ENCODE measurements around the gene P2RY6. TPM values are rescaled to one million over a fixed set of nuclear protein-coding genes. Genes with fewer than 3 reads are reported as not detected.
A peak's percentile ranks its signal among the peaks of the same experiment; 100 is the strongest.

The P2RY6 gene
- total RNA-seq, 1 donor from 2014 or later, result not detected

DNA sequence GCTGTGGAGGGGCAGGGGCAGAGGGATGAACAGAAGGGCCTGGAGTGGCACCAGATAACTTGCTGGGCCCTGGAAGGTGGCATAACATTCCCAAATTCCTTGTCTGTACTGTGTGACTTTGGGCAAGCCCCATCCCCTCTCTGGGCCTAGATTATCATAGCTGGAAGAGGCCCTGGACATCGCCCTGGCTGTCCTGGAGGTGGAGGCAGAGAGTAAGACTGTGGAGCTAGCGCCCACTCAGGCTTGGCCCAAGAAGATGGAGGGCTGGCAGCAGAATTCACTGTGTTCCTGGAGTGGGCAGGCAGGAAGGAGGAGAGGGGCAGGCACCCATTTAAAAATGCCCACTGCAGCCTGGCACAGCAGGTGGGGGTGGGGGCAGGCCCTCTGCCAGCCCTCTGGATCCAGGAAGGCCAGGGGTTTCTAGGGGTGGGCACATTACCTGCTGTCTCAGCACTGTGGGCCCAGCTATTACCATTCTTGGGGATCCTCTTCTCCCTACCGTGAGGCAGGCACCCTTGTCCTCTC is 58.5 kb downstream of the P2RY6 start:
- peaks cover 86% of the 10 kb centered on the region for H3K4me1 Mint-ChIP-seq

DNA sequence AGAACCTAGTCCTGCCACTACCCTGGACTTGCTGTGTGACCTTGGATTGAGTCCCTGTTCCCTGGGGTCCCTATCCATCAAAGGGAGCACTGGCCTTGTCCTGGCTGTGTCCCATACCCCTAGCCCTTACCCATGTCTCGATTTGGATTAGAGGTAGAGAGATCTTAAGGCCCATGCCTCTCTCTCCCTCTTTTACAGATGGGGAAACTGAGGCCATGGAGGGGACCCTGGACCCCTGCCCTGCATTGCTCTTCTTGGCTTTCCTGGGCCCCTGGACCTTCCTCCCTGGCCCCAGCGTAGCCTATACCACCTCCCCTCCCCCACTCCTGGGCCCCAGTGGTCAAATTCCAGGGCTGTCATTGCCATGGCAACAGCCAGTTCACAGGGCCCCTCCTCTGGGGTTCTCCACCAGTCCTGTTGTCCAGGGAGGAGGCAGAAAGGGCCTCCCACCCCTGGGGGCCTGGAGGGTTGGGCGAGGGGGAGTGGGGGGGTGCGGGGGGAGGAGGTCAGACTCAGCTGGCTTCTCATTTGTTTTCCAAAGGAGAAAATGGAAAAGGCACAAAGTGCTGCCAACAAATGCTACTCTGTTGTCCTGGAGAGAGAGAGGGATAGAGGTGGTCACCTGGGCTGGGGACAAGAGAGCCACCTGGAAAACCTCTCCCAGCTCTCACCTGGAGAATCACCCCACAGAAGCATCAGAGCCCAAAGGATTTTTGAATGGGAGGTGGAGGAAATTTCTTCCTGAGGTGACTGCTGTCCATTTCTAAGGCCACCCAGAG is 59.2 kb downstream of the P2RY6 start:
- Mint-ChIP-seq H3K27ac (ENCODE audit: unreplicated experiment) (peak overlapping the region; percentile 90), H3K9me3 (no peaks in the 10 kb centered on the region), H3K36me3 (ENCODE audit: low read depth) (no peaks in the 10 kb centered on the region), H3K4me3 (peak overlapping the region; percentile 70), H3K27me3 (ENCODE audit: low read depth) (no peaks in the 10 kb centered on the region), H3K4me1 (peaks cover 90% of the 10 kb centered on the region)
- peak; percentile 73 for DNase-seq (ENCODE audit: low read depth, low spot score)
- TF ChIP-seq, protein P1, sequence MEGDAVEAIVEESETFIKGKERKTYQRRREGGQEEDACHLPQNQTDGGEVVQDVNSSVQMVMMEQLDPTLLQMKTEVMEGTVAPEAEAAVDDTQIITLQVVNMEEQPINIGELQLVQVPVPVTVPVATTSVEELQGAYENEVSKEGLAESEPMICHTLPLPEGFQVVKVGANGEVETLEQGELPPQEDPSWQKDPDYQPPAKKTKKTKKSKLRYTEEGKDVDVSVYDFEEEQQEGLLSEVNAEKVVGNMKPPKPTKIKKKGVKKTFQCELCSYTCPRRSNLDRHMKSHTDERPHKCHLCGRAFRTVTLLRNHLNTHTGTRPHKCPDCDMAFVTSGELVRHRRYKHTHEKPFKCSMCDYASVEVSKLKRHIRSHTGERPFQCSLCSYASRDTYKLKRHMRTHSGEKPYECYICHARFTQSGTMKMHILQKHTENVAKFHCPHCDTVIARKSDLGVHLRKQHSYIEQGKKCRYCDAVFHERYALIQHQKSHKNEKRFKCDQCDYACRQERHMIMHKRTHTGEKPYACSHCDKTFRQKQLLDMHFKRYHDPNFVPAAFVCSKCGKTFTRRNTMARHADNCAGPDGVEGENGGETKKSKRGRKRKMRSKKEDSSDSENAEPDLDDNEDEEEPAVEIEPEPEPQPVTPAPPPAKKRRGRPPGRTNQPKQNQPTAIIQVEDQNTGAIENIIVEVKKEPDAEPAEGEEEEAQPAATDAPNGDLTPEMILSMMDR (conservative IDR thresholded peaks at IDR 0.05), result no peak

More for the DNA sequence above, 58.5 kb downstream of the P2RY6 start:
- no peak for DNase-seq (ENCODE audit: low read depth, low spot score)
- Mint-ChIP-seq H3K27ac (ENCODE audit: unreplicated experiment) (peak overlapping the region; percentile 84), H3K9me3 (no peaks in the 10 kb centered on the region), H3K27me3 (ENCODE audit: low read depth) (no peaks in the 10 kb centered on the region), H3K36me3 (ENCODE audit: low read depth) (no peaks in the 10 kb centered on the region), H3K4me3 (peak overlapping the region; percentile 78)
- TF ChIP-seq, protein P1 (conservative IDR thresholded peaks at IDR 0.05), result peak; percentile 49

- Mint-ChIP-seq H3K9me3 (no peaks in the 10 kb centered on the region), H3K4me3 (peak overlapping the region; percentile 31), H3K27me3 (ENCODE audit: low read depth) (no peaks in the 10 kb centered on the region), H3K4me1 (peaks cover 77% of the 10 kb centered on the region), H3K27ac (ENCODE audit: unreplicated experiment) (no peak overlapping the region), H3K36me3 (ENCODE audit: low read depth) (no peaks in the 10 kb centered on the region)
- TF ChIP-seq, protein P1 (conservative IDR thresholded peaks at IDR 0.05), result no peak
- no peak for DNase-seq (ENCODE audit: low read depth, low spot score)
Measured at GRCh38 chr11:73333173-73333572, 61.0 kb downstream of the P2RY6 start.

DNA sequence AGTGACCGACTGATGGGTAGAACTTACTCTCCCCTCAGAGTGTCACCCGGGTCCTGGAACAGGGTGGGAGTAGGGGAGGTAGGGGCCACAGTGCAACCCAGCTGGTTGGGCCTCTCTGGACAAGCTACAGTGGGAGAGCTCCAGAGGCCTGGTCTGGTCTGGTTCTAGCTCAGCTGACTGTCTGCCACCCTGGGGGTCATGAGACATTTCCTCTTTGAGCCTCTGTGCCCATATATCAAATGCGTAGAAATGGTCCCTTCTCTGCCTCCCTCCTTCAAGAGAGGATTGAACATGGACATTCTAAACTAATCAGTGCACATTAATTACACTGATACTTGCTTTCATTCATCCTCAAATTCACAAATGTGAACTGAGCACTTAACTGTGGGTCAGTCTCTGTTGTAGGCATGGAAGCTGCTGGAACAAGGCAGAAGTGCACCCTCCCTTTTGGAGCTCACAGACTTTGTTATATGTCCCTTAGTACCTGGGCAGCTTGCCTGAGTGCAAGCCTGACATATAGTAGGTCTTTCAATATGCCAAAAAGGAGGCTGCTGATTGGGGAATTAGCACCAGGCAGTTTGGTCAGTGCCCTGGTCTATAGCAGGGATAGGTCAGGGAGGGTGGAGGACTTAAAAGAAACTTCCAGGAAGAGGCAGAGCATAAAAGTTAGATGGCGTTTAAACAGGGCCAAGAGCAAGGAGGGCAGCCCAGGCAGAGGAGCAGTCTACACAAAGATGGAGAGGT is 61.7 kb downstream of the P2RY6 start:
- Mint-ChIP-seq H3K27ac (ENCODE audit: unreplicated experiment) (no peak overlapping the region), H3K36me3 (ENCODE audit: low read depth) (no peaks in the 10 kb centered on the region), H3K4me3 (peak overlapping the region; percentile 70), H3K9me3 (no peaks in the 10 kb centered on the region), H3K27me3 (ENCODE audit: low read depth) (no peaks in the 10 kb centered on the region), H3K4me1 (peaks cover 71% of the 10 kb centered on the region)
- DNase-seq (ENCODE audit: low read depth, low spot score), result no peak
- TF ChIP-seq, protein P1 (conservative IDR thresholded peaks at IDR 0.05), result no peak

DNA sequence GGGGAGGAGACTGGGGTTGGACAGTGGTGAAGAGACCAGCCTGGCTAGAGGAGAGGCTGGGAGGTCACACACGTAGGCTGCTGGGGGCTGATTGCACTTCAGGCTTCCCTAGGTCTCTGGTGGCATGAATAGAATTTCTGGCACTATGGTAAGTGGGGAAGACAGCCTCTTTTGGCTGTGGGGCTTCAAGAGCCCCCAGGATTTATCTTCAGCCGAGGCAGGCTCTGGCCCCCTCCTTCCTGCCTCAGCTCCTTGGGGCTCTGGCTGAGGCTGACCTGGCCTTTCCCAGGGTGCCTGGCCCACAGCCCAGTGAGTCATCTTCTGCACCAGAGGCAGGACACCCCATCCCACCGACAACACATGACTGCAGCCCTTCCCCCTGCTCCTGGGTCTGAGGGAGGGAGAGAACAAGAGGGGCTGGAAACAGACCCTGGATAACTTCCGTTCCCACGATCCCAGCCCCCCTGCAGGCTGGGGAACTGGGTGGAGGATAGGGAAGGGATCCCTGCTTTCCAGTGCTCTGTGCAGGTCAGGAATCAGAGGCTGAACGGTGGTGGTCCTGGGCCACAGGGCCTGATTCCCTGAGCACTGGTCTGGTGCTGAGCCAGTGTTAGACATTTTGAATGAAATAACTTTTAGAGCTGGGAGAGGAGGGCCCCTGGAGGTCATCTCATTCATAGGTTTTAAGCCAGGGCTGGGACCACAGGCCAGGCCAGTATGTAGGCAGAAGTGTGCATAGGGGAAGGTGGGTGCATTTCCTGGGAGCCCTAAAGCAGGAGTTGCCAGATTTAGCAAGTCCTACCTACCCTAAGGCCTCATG is 62.5 kb downstream of the P2RY6 start:
- Mint-ChIP-seq H3K36me3 (ENCODE audit: low read depth) (no peaks in the 10 kb centered on the region), H3K4me1 (peaks cover 64% of the 10 kb centered on the region), H3K27me3 (ENCODE audit: low read depth) (no peaks in the 10 kb centered on the region), H3K4me3 (peak overlapping the region; percentile 70), H3K27ac (ENCODE audit: unreplicated experiment) (peak overlapping the region; percentile 96), H3K9me3 (no peaks in the 10 kb centered on the region)
- no peak for DNase-seq (ENCODE audit: low read depth, low spot score)
- TF ChIP-seq, protein P1 (conservative IDR thresholded peaks at IDR 0.05), result no peak
